ENCODE data around the gene L3MBTL3.

GRCh38 chr6:130018292-130018743 is at the start of gene L3MBTL3:
- TF ChIP-seq, protein P1, sequence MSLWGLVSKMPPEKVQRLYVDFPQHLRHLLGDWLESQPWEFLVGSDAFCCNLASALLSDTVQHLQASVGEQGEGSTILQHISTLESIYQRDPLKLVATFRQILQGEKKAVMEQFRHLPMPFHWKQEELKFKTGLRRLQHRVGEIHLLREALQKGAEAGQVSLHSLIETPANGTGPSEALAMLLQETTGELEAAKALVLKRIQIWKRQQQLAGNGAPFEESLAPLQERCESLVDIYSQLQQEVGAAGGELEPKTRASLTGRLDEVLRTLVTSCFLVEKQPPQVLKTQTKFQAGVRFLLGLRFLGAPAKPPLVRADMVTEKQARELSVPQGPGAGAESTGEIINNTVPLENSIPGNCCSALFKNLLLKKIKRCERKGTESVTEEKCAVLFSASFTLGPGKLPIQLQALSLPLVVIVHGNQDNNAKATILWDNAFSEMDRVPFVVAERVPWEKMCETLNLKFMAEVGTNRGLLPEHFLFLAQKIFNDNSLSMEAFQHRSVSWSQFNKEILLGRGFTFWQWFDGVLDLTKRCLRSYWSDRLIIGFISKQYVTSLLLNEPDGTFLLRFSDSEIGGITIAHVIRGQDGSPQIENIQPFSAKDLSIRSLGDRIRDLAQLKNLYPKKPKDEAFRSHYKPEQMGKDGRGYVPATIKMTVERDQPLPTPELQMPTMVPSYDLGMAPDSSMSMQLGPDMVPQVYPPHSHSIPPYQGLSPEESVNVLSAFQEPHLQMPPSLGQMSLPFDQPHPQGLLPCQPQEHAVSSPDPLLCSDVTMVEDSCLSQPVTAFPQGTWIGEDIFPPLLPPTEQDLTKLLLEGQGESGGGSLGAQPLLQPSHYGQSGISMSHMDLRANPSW (CRISPR knock-in tag; conservative IDR thresholded peaks at IDR 0.05; ENCODE audit: low read depth) = no peak
- no peak for TF ChIP-seq CTCF (IDR thresholded peaks at IDR 0.05)
